SW 1271 (cell line): ENCODE data around the gene SPTBN1.

Source experiments
- DNase-seq, 2 experiments: peaks; one replicate each; lab custom pipeline; 2025; lab: John Stamatoyannopoulos, UW

SPTBN1 gene

GRCh38 chr2:54611830-54612545 is 155.9 kb downstream of the SPTBN1 start:
- no peak for DNase-seq

- no peak for DNase-seq
Observed at GRCh38 chr2:54613386-54613785, 157.3 kb downstream of the SPTBN1 start.

- DNase-seq, result no peak
Observed at GRCh38 chr2:54613794-54614257, 157.7 kb downstream of the SPTBN1 start.

- no peak for DNase-seq
Observed at GRCh38 chr2:54614819-54615218, 158.7 kb downstream of the SPTBN1 start.

- no peak for DNase-seq
Observed at GRCh38 chr2:54615832-54616534, 159.9 kb downstream of the SPTBN1 start.

- DNase-seq, result no peak
Observed at GRCh38 chr2:54617409-54617808, 161.3 kb downstream of the SPTBN1 start.

- no peak for DNase-seq
Observed at GRCh38 chr2:54618646-54619565, 162.8 kb downstream of the SPTBN1 start.

GRCh38 chr2:54619660-54620231 is 163.6 kb downstream of the SPTBN1 start:
- DNase-seq, result no peak

- DNase-seq, result no peak
Observed at GRCh38 chr2:54620948-54621347, 164.8 kb downstream of the SPTBN1 start.

- no peak for DNase-seq
Observed at GRCh38 chr2:54624591-54625071, 168.5 kb downstream of the SPTBN1 start.

GRCh38 chr2:54626131-54626530 is 170.0 kb downstream of the SPTBN1 start:
- no peak for DNase-seq

- no peak for DNase-seq
Observed at GRCh38 chr2:54626884-54627283, 170.8 kb downstream of the SPTBN1 start.

- no peak for DNase-seq
Observed at GRCh38 chr2:54627973-54628372, 171.8 kb downstream of the SPTBN1 start.

- DNase-seq, result no peak
Observed at GRCh38 chr2:54628418-54628817, 172.3 kb downstream of the SPTBN1 start.

- DNase-seq, result no peak
Observed at GRCh38 chr2:54628957-54629356, 172.8 kb downstream of the SPTBN1 start.

GRCh38 chr2:54629390-54629789 is 173.3 kb downstream of the SPTBN1 start:
- no peak for DNase-seq

- DNase-seq, result no peak
Observed at GRCh38 chr2:54629914-54630857, 174.1 kb downstream of the SPTBN1 start.

- no peak for DNase-seq
Observed at GRCh38 chr2:54630858-54631497, 174.9 kb downstream of the SPTBN1 start.

- DNase-seq, result no peak
Observed at GRCh38 chr2:54631755-54632154, 175.6 kb downstream of the SPTBN1 start.
